ENCODE data around the gene EXTL2.

DNA sequence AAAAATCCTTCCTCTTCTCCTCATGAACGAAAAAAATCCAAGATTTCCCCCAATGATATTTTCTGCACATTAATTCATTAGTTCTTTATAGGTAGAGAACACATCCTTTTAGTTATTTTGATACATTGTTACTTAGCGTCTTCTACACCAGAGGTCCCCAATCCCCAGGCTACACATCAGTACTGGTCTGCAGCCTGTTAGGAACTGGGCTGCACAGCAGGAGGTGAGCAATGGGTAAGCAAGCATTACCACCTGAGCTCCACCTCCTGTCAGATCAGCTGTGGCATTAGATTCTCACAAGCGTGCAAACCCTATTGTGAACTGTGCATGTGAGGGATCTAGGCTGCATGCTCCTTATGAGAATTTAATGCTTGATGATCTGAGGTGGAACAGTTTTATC lies 13.0 kb downstream of the EXTL2 start:
- TF ChIP-seq CTCF (IDR thresholded peaks at IDR 0.05), result no peak
- TF ChIP-seq POLR2A (IDR thresholded peaks at IDR 0.05), result no peak
